H1 (cell line): Measurements from ENCODE around the gene GNAL. TPM values are rescaled to one million over a fixed set of nuclear protein-coding genes. Genes with fewer than 3 reads are reported as not detected.

Experiments
- CTCF ChIA-PET: fragments of 300-600 bp; sonication (Branson Sonifier 250); formaldehyde crosslinking; loops from one replicate; lab custom pipeline; 2021; ENCODE audit not compliant: partially characterized antibody; lab: Charles Lee
- POLR2A ChIA-PET: fragments of 300-600 bp; sonication (Branson Sonifier 250); formaldehyde crosslinking; loops from one replicate; lab custom pipeline; 2021; ENCODE audit warnings: inconsistent platforms; ENCODE audit not compliant: partially characterized antibody; lab: Charles Lee
- DNase-seq, 2 experiments: peaks; one replicate each; pipeline versions ENCODE4 v3.0.0 to v3.0.0-alpha.2; 2010 to 2022; ENCODE audit warnings: low spot score in 2 of 2, low read depth in 1 of 2, mixed read lengths in 1 of 2
- FAIRE-seq: peaks from 2 replicates; lab custom pipeline; 2011; peaks lifted over from hg19 to GRCh38; lab: Jason Lieb, UNC
- H2AFZ ChIP-seq: 2 replicates; pipeline ENCODE4 v1.8.1; 2012; ENCODE audit warnings: low read length, inconsistent platforms
- H2AK5ac ChIP-seq: 2 replicates; pipeline ENCODE4 v1.6.1; 2013; ENCODE audit warnings: low read depth, low read length
- H2BK120ac ChIP-seq: replicated peaks from 2 replicates; pipeline ENCODE3; 2013; ENCODE audit warnings: low read depth, low read length, inconsistent platforms
- H2BK12ac ChIP-seq: 2 replicates; pipeline ENCODE4 v1.6.1; 2013; ENCODE audit warnings: low read depth, low read length
- H2BK15ac ChIP-seq: 2 replicates; pipeline ENCODE4 v1.6.1; 2013; ENCODE audit warnings: low read length
- H2BK20ac ChIP-seq: 2 replicates; pipeline ENCODE4 v1.6.1; 2013; ENCODE audit warnings: low read length
- H2BK5ac ChIP-seq: 2 replicates; pipeline ENCODE4 v1.6.1; 2013; ENCODE audit warnings: low read depth, low read length
- H3K14ac ChIP-seq: 2 replicates; pipeline ENCODE4 v1.6.1; 2013; ENCODE audit warnings: inconsistent platforms; ENCODE audit not compliant: insufficient read length
- H3K18ac ChIP-seq: 2 replicates; pipeline ENCODE4 v1.6.1; 2013; ENCODE audit warnings: low read length; ENCODE audit errors: extremely low read depth
- H3K23ac ChIP-seq: 2 replicates; pipeline ENCODE4 v1.6.1; 2013; ENCODE audit warnings: inconsistent platforms; ENCODE audit not compliant: insufficient read length
- H3K23me2 ChIP-seq: 2 replicates; pipeline ENCODE4 v1.6.1; 2013; ENCODE audit warnings: low read depth, low read length
- H3K27ac ChIP-seq: 2 replicates; pipeline ENCODE4 v1.6.1; 2011; ENCODE audit warnings: low read depth, low read length, inconsistent platforms
- H3K27me3 ChIP-seq, 4 experiments: replicated peaks in 1 of 4; 1 replicate in 1 of 4; 2 replicates in 3 of 4; pipeline versions ENCODE4 v1.6.1 to v1.8.1; 2011 to 2013; ENCODE audit warnings: low read length in 3 of 4, mild to moderate bottlenecking in 3 of 4, inconsistent platforms in 2 of 4, mixed read lengths in 2 of 4, moderate library complexity in 1 of 4; ENCODE audit not compliant: control insufficient read depth in 3 of 4, insufficient read depth in 3 of 4; ENCODE audit errors: extremely low read depth in 1 of 4
- H3K36me3 ChIP-seq, 4 experiments: 2 replicates each; pipeline versions ENCODE4 v1.6.1 to v1.8.1; 2011 to 2013; ENCODE audit warnings: mild to moderate bottlenecking in 4 of 4, low read length in 3 of 4, moderate library complexity in 2 of 4, control low read depth in 1 of 4, inconsistent platforms in 1 of 4; ENCODE audit not compliant: insufficient read depth in 4 of 4, control insufficient read depth in 2 of 4
- H3K4ac ChIP-seq: replicated peaks from 2 replicates; pipeline ENCODE3; 2013; ENCODE audit warnings: low read length, low read depth, mixed read lengths, inconsistent platforms; ENCODE audit not compliant: insufficient read length
- H3K4me1 ChIP-seq, 4 experiments: replicated peaks in 1 of 4; 1 replicate in 1 of 4; 2 replicates in 3 of 4; pipeline versions ENCODE4 v1.6.1 to v1.8.1; 2011 to 2013; ENCODE audit warnings: low read length in 3 of 4, inconsistent platforms in 2 of 4, mixed read lengths in 1 of 4; ENCODE audit not compliant: insufficient read depth in 4 of 4, control insufficient read depth in 3 of 4
- H3K4me2 ChIP-seq, 2 experiments: 2 replicates each; pipeline versions ENCODE4 v1.6.1 to v1.8.1; 2011 to 2013; ENCODE audit warnings: low read depth in 2 of 2, low read length in 2 of 2, control low read depth in 1 of 2, inconsistent platforms in 1 of 2, mild to moderate bottlenecking in 1 of 2; ENCODE audit not compliant: insufficient read depth in 1 of 2
- H3K4me3 ChIP-seq, 4 experiments: fragments of 200-600, 300-600 bp in 1 of 4; sonication (generic), shearing (Covaris generic), sonication (Bioruptor Twin) in 1 of 4; 2 replicates each; pipeline versions ENCODE4 v1.5.1 to v1.8.1; 2011 to 2016; ENCODE audit warnings: low read length in 4 of 4, low read depth in 3 of 4, control low read depth in 2 of 4, inconsistent platforms in 2 of 4, mild to moderate bottlenecking in 2 of 4, mixed read lengths in 1 of 4, moderate library complexity in 1 of 4; ENCODE audit not compliant: insufficient read depth in 2 of 4; ENCODE audit errors: extremely low read depth in 1 of 4
- H3K56ac ChIP-seq: replicated peaks from 2 replicates; pipeline ENCODE3; 2013; ENCODE audit warnings: low read depth, mild to moderate bottlenecking, mixed read lengths, low read length, inconsistent platforms; ENCODE audit not compliant: insufficient read length
- H3K79me1 ChIP-seq: 2 replicates; pipeline ENCODE4 v1.6.1; 2013; ENCODE audit warnings: low read depth, low read length, control low read depth
- H3K79me2 ChIP-seq, 2 experiments: 2 replicates each; pipeline versions ENCODE4 v1.6.1 to v1.8.1; 2012 to 2013; ENCODE audit warnings: low read length in 2 of 2, mild to moderate bottlenecking in 2 of 2, inconsistent platforms in 1 of 2; ENCODE audit not compliant: insufficient read depth in 2 of 2, control insufficient read depth in 1 of 2
- H3K9ac ChIP-seq, 4 experiments: replicated peaks in 1 of 4; 1 replicate in 1 of 4; 2 replicates in 3 of 4; pipeline versions ENCODE4 v1.6.1 to v1.8.1; 2011 to 2013; ENCODE audit warnings: low read depth in 3 of 4, low read length in 3 of 4, control low read depth in 2 of 4, mild to moderate bottlenecking in 2 of 4, moderate library complexity in 2 of 4, inconsistent platforms in 1 of 4; ENCODE audit errors: extremely low read depth in 1 of 4
- H3K9me3 ChIP-seq, 2 experiments: 2 replicates each; pipeline versions ENCODE4 v1.6.1 to v1.8.1; 2012 to 2013; ENCODE audit warnings: mild to moderate bottlenecking in 2 of 2, moderate library complexity in 2 of 2, control low read depth in 1 of 2, inconsistent platforms in 1 of 2, low read depth in 1 of 2, low read length in 1 of 2, mixed read lengths in 1 of 2; ENCODE audit not compliant: insufficient read depth in 2 of 2
- H4K20me1 ChIP-seq, 2 experiments: replicated peaks in 1 of 2; 2 replicates each; pipeline versions ENCODE3 to v1.8.1; 2011 to 2013; ENCODE audit warnings: inconsistent platforms in 2 of 2, low read length in 2 of 2, mild to moderate bottlenecking in 1 of 2; ENCODE audit not compliant: insufficient read depth in 2 of 2, control insufficient read depth in 1 of 2
- H4K5ac ChIP-seq: 2 replicates; pipeline ENCODE4 v1.6.1; 2013; ENCODE audit warnings: low read length, low read depth, mixed read lengths, inconsistent platforms; ENCODE audit not compliant: insufficient read length
- H4K8ac ChIP-seq: 2 replicates; pipeline ENCODE4 v1.8.0; 2013; ENCODE audit warnings: mild to moderate bottlenecking, moderate library complexity, low read length, inconsistent platforms; ENCODE audit not compliant: insufficient read depth; ENCODE audit errors: extremely low read depth
- H4K91ac ChIP-seq: replicated peaks from 2 replicates; pipeline ENCODE3; 2013; ENCODE audit warnings: low read length, mixed read lengths, inconsistent platforms; ENCODE audit not compliant: insufficient read length
- KDM1A ChIP-seq: fragments of 200-600, 300-600 bp; sonication (generic); IDR thresholded peaks from 2 replicates; pipeline ENCODE4 v1.7.1; 2016; ENCODE audit warnings: mild to moderate bottlenecking, low read length, borderline replicate concordance
- RAD21 ChIP-seq, 2 experiments: IDR thresholded peaks in 1 of 2; conservative IDR thresholded peaks in 1 of 2; 2 replicates each; pipeline ENCODE4 v1.6.1; 2011; ENCODE audit warnings: low read depth in 2 of 2, low read length in 2 of 2, improper control_type of control experiment in 1 of 2, inconsistent platforms in 1 of 2, mild to moderate bottlenecking in 1 of 2, moderate library complexity in 1 of 2
- WGBS, 2 experiments: shearing (Covaris generic) in 1 of 2; methylation state at CpG; one replicate each; pipeline versions ENCODE4 v1.1.6 to v1.1.7; 2013 to 2015; ENCODE audit warnings: low lambda C conversion rate in 2 of 2, mixed read lengths in 2 of 2, inconsistent platforms in 1 of 2, low coverage in 1 of 2, missing lambda C conversion rate in 1 of 2; ENCODE audit not compliant: insufficient replicate concordance in 2 of 2, insufficient coverage in 1 of 2, insufficient read length in 1 of 2; ENCODE audit errors: extremely low coverage in 1 of 2, missing lambda C conversion rate in 1 of 2; 5-methylcytosine and 5-hydroxymethylcytosine counted together
- polyA plus RNA-seq, 7 experiments: library from polyadenylated mRNA; depleted of rRNA in 3 of 7; stranded (reverse) in 5 of 7; unstranded in 2 of 7; fragments of >200 nt in 5 of 7; fragments of 200-250 nt in 2 of 7; gene quantifications; 1 replicate in 5 of 7; 2 replicates in 1 of 7; 4 replicates in 1 of 7; pipeline versions ENCODE4 v1.2.1 to v1.2.3, GENCODE V29; 2011 to 2013; ENCODE audit warnings: missing spikeins in 2 of 7, mixed read lengths in 2 of 7
- total RNA-seq: library from RNA; stranded (reverse); fragmentation: NEBNext Ultra II Directional; extraction: Animal tissue kit (Norgen Biotek cat#: 25700); gene quantifications from 2 replicates; pipeline ENCODE4 v1.2.1, GENCODE V29; 2021

Gene GNAL
- total and polyA plus RNA-seq, 2 of the 8 experiments (the other 6 are each of a cell fraction or from before 2014, with no cell fraction given): 13.2 to 18.3 TPM

GRCh38 chr18:11830585-11830984 is 141.5 kb downstream of the GNAL start:
- no peak overlapping the region for H4K8ac ChIP-seq
- WGBS, 2 experiments: 96% methylated on average over 4 of the region's 4 CpGs; no CpG with 5 or more reads in 1 of the 2 experiments
- H2BK5ac ChIP-seq: no peak overlapping the region
- H3K9ac ChIP-seq: no peak overlapping the region
- H2BK12ac ChIP-seq: no peak overlapping the region
- no peak overlapping the region for H2BK15ac ChIP-seq
- H4K91ac ChIP-seq: no peak overlapping the region
- no peaks in the 10 kb centered on the region for H3K36me3 ChIP-seq
- no peak overlapping the region for H2AK5ac ChIP-seq
- DNase-seq: no peak
- no peak overlapping the region for H3K4ac ChIP-seq
- H3K23me2 ChIP-seq: no peaks in the 10 kb centered on the region
- H2BK120ac ChIP-seq: no peak overlapping the region
- no peaks in the 10 kb centered on the region for H3K79me2 ChIP-seq
- H3K4me1 ChIP-seq: peaks cover 4 to 17% (median 8%) of the 10 kb centered on the region in 4 experiments; a peak in 6 of 7 replicates
- H3K23ac ChIP-seq: no peak overlapping the region
- H3K18ac ChIP-seq: no peak overlapping the region
- no peak overlapping the region for H4K5ac ChIP-seq
- H3K27ac ChIP-seq: no peak overlapping the region
- no peak overlapping the region for H3K14ac ChIP-seq
- no peak overlapping the region for H2BK20ac ChIP-seq
- no peaks in the 10 kb centered on the region for H3K9me3 ChIP-seq
- H3K79me1 ChIP-seq: no peaks in the 10 kb centered on the region
- no peak overlapping the region for H2AFZ ChIP-seq
- H4K20me1 ChIP-seq: no peaks in the 10 kb centered on the region
- no peak overlapping the region for H3K56ac ChIP-seq
- TF ChIP-seq KDM1A: peak; percentile 44; the same call in 1 of the 2 replicates
- TF ChIP-seq RAD21 (IDR thresholded peaks at IDR 0.05 in 1 of 2, conservative IDR thresholded peaks at IDR 0.05 in 1 of 2; ENCODE audit: low read depth in 2 of 2, low read length in 2 of 2): no peak
- POLR2A ChIA-PET: interaction anchor here (2.0 kb wide), 1 partner anchor 9 kb away, joined by 6 read pairs; no protein-coding TSS in a partner anchor
- CTCF ChIA-PET: interaction anchor here (0.6 to 1.9 kb wide), 3 partner anchors 19 to 98 kb away, joined by 3 to 6 read pairs (median 5); no protein-coding TSS in a partner anchor
- H3K27me3 ChIP-seq: no peaks in the 10 kb centered on the region
- H3K4me3 ChIP-seq: no peak overlapping the region
- no peak overlapping the region for H3K4me2 ChIP-seq
- no peak for FAIRE-seq
